CD14-positive monocyte (primary cell): Measurements from ENCODE around the gene GATAD2A. TPM values are rescaled to one million over a fixed set of nuclear protein-coding genes. Genes with fewer than 3 reads are reported as not detected.

Experiments used
- DNase-seq, 3 donors: peaks; one replicate each; pipeline ENCODE4 v3.0.0-alpha.2; 2011 to 2022
- H2AFZ ChIP-seq: 2 replicates; pipeline ENCODE4 v1.6.0; 2012; ENCODE audit warnings: mild to moderate bottlenecking, low read depth, low read length, inconsistent platforms; ENCODE audit not compliant: insufficient read depth, poor library complexity, severe bottlenecking
- H3K27ac ChIP-seq, 2 donors: 1 replicate in 1 of 2; 2 replicates in 1 of 2; pipeline ENCODE4 v1.5.1; 2012 to 2013; ENCODE audit warnings: low read length in 2 of 2, control low read depth in 1 of 2, inconsistent platforms in 1 of 2, low read depth in 1 of 2, mild to moderate bottlenecking in 1 of 2
- H3K27me3 ChIP-seq, 2 donors: one replicate each; pipeline versions ENCODE4 v1.6.0 to v1.6.1; 2011 to 2013; ENCODE audit warnings: low read length in 2 of 2; ENCODE audit not compliant: control insufficient read depth in 2 of 2, insufficient read depth in 2 of 2
- H3K36me3 ChIP-seq, 2 donors: replicated peaks in 1 of 2; 1 replicate in 1 of 2; 2 replicates in 1 of 2; pipeline versions ENCODE4 v1.5.1 to v1.6.1; 2012 to 2013; ENCODE audit warnings: low read length in 2 of 2, control low read depth in 1 of 2, inconsistent platforms in 1 of 2, mild to moderate bottlenecking in 1 of 2; ENCODE audit not compliant: insufficient read depth in 2 of 2, control insufficient read depth in 1 of 2
- H3K4me1 ChIP-seq, 2 donors: 1 replicate in 1 of 2; 2 replicates in 1 of 2; pipeline versions ENCODE4 v1.5.1 to v1.6.1; 2012 to 2013; ENCODE audit warnings: low read length in 2 of 2, control low read depth in 1 of 2, inconsistent platforms in 1 of 2, mild to moderate bottlenecking in 1 of 2, moderate library complexity in 1 of 2; ENCODE audit not compliant: insufficient read depth in 2 of 2, control insufficient read depth in 1 of 2
- H3K4me2 ChIP-seq: replicated peaks from 2 replicates; pipeline ENCODE3; 2012; ENCODE audit warnings: low read length, moderate library complexity, mild to moderate bottlenecking; ENCODE audit not compliant: poor library complexity, severe bottlenecking; ENCODE audit errors: extremely low read depth
- H3K4me3 ChIP-seq, 3 experiments: fragments of 200-600 bp in 1 of 3; sonication (generic) in 1 of 3; replicated peaks in 1 of 3; 1 replicate in 2 of 3; 2 replicates in 1 of 3; pipeline ENCODE4 v1.5.1; 2011 to 2013; ENCODE audit warnings: low read length in 3 of 3, mild to moderate bottlenecking in 3 of 3, control low read depth in 2 of 3, low read depth in 2 of 3, inconsistent platforms in 1 of 3, moderate library complexity in 1 of 3
- H3K79me2 ChIP-seq: 2 replicates; pipeline ENCODE4 v1.6.0; 2012; ENCODE audit warnings: mild to moderate bottlenecking, control low read depth, inconsistent platforms, low read length, moderate library complexity; ENCODE audit not compliant: insufficient read depth
- H3K9ac ChIP-seq: 2 replicates; pipeline ENCODE4 v1.6.0; 2017; ENCODE audit warnings: low read length, mild to moderate bottlenecking; ENCODE audit not compliant: insufficient read depth, poor library complexity, severe bottlenecking
- H3K9me3 ChIP-seq, 2 donors: replicated peaks in 1 of 2; 1 replicate in 1 of 2; 2 replicates in 1 of 2; pipeline versions ENCODE4 v1.5.1 to v1.6.1; 2012 to 2013; ENCODE audit warnings: low read length in 2 of 2, control low read depth in 1 of 2; ENCODE audit not compliant: control insufficient read depth in 1 of 2, insufficient read depth in 1 of 2
- H4K20me1 ChIP-seq: 2 replicates; pipeline ENCODE4 v1.6.0; 2012; ENCODE audit warnings: mild to moderate bottlenecking, low read length, control low read depth, moderate library complexity; ENCODE audit not compliant: insufficient read depth
- H3K27ac Mint-ChIP-seq, 7 donors: one replicate each; pipeline ENCODE4 v1.8.0; 2020; ENCODE audit warnings: mild to moderate bottlenecking in 7 of 7, mixed read lengths in 7 of 7, moderate library complexity in 6 of 7, inconsistent platforms in 2 of 7
- H3K27me3 Mint-ChIP-seq, 3 donors: one replicate each; pipeline ENCODE4 v1.8.0; 2021 to 2022; ENCODE audit warnings: low read depth in 3 of 3, mild to moderate bottlenecking in 3 of 3, mixed read lengths in 3 of 3, moderate library complexity in 3 of 3, inconsistent platforms in 1 of 3
- H3K36me3 Mint-ChIP-seq, 2 donors: one replicate each; pipeline ENCODE4 v1.8.0; 2020; ENCODE audit warnings: mixed read lengths in 2 of 2, inconsistent platforms in 1 of 2, mild to moderate bottlenecking in 1 of 2
- H3K4me1 Mint-ChIP-seq: one replicate; pipeline ENCODE4 v1.8.0; 2020; ENCODE audit warnings: mild to moderate bottlenecking, mixed read lengths
- H3K4me3 Mint-ChIP-seq, 2 donors: one replicate each; pipeline ENCODE4 v1.8.0; 2020; ENCODE audit warnings: mild to moderate bottlenecking in 2 of 2, mixed read lengths in 2 of 2, moderate library complexity in 1 of 2
- H3K9me3 Mint-ChIP-seq, 7 donors: one replicate each; pipeline ENCODE4 v1.8.0; 2020 to 2022; ENCODE audit warnings: mixed read lengths in 7 of 7, mild to moderate bottlenecking in 6 of 7, moderate library complexity in 6 of 7, inconsistent platforms in 2 of 7
- WGBS: methylation state at CpG from one replicate; pipeline ENCODE4 v1.1.5; 2013; ENCODE audit warnings: missing lambda C conversion rate; ENCODE audit not compliant: insufficient coverage; 5-methylcytosine and 5-hydroxymethylcytosine counted together
- intact Hi-C, 2 donors: fragments of 100-400 bp; cut with micrococcal nuclease; formaldehyde crosslinking; loops; one replicate each; pipeline versions ENCODE4 v1.15.0 to v1.15.1; 2023
- polyA plus RNA-seq, 3 donors: library from polyadenylated mRNA; depleted of rRNA in 1 of 3; unstranded in 2 of 3; stranded (reverse) in 1 of 3; fragments of 300-500 nt in 2 of 3; fragments of >200 nt in 1 of 3; fragmentation: Illumina TruSeq in 2 of 3; gene quantifications; 1 replicate in 2 of 3; 2 replicates in 1 of 3; pipeline ENCODE4 v1.2.3, GENCODE V29; 2012 to 2021
- TF ChIP-seq, protein P1 (sequence below): fragments of 200-600 bp; IDR thresholded peaks from one replicate; pipeline ENCODE4 v1.8.0; 2022; ENCODE audit warnings: antibody characterized with exemption, mild to moderate bottlenecking

The GATAD2A gene
- polyA plus RNA-seq, 3 donors, result 8.0 to 35.9 (median 8.7) TPM

DNA sequence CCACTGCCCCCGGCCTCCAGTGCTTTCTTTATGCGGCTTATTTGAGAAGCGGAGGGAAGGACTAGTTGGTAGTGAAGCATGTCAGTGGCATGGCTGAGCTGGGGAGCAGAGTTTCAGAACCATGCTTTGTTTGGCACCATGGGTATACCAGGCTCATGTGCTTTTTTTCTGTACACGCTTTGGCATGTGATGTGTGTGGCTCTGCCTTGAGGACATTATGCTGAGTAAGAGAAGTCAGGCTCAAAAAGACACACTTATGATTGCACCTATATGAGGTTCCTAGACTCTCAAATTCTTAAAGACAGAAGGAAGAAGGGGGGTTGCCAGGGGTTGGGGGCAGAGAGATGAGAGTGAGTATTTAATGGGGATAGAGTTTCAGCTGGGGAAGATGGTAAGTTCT, 21.3 kb downstream of the GATAD2A start:
- H3K27me3 ChIP-seq, result no peaks in the 10 kb centered on the region
- Mint-ChIP-seq H3K36me3 (peaks cover 20 to 41% of the 10 kb centered on the region in 2 donors), H3K4me3 (no peak overlapping the region), H3K4me1 (peaks cover 41% of the 10 kb centered on the region), H3K9me3 (no peaks in the 10 kb centered on the region), H3K27me3 (peaks cover 0 to 1% (median 1%) of the 10 kb centered on the region in 3 donors), H3K27ac (peak overlapping the region; percentile 34 to 91 (median 56))
- intact Hi-C loops, result no loop called here
- no peaks in the 10 kb centered on the region for H3K9me3 ChIP-seq
- TF ChIP-seq, protein P1, sequence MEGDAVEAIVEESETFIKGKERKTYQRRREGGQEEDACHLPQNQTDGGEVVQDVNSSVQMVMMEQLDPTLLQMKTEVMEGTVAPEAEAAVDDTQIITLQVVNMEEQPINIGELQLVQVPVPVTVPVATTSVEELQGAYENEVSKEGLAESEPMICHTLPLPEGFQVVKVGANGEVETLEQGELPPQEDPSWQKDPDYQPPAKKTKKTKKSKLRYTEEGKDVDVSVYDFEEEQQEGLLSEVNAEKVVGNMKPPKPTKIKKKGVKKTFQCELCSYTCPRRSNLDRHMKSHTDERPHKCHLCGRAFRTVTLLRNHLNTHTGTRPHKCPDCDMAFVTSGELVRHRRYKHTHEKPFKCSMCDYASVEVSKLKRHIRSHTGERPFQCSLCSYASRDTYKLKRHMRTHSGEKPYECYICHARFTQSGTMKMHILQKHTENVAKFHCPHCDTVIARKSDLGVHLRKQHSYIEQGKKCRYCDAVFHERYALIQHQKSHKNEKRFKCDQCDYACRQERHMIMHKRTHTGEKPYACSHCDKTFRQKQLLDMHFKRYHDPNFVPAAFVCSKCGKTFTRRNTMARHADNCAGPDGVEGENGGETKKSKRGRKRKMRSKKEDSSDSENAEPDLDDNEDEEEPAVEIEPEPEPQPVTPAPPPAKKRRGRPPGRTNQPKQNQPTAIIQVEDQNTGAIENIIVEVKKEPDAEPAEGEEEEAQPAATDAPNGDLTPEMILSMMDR, result no peak
- H3K4me2 ChIP-seq, result no peak overlapping the region
- H3K9ac ChIP-seq, result no peak overlapping the region
- no peak overlapping the region for H2AFZ ChIP-seq
- 100% methylated on average over 3 of the region's 4 CpGs for WGBS
- DNase-seq, result no peak
- H3K79me2 ChIP-seq, result peaks cover 100% of the 10 kb centered on the region
- no peak overlapping the region for H3K4me3 ChIP-seq
- peak overlapping the region in 1 of 2 donors; percentile 89 for H3K27ac ChIP-seq
- H4K20me1 ChIP-seq, result peaks cover 99% of the 10 kb centered on the region
- peaks cover 0 to 25% of the 10 kb centered on the region in 2 donors for H3K36me3 ChIP-seq
- peaks cover 24 to 25% of the 10 kb centered on the region in 2 donors for H3K4me1 ChIP-seq

DNA sequence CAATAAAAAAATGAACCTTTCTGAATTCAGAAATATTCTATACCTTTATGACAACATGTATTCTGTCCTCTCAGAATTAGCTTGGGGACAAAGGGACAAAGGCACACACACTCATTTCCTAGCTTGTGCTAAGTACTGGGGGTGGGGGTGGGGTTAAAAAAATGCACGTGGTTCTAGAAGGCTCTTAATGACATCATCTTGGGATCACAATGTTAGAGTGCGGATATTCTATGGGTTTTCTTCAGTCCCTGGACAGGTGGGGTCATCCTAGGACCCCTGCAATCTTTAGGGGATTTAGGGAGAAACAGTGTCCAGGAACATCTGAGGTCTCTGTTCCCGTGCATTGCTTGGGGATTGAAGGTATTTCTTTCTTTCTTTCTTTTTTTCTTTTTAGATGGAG, 21.8 kb downstream of the GATAD2A start:
- H4K20me1 ChIP-seq, result peaks cover 99% of the 10 kb centered on the region
- H3K27me3 Mint-ChIP-seq, result peaks cover 0 to 1% (median 1%) of the 10 kb centered on the region in 3 donors
- H3K9ac ChIP-seq, result no peak overlapping the region
- no peak overlapping the region for H3K4me2 ChIP-seq
- H3K27ac ChIP-seq, result peak overlapping the region; percentile 74 to 89
- no CpG with 5 or more reads among the region's 3 CpGs for WGBS
- peaks cover 20 to 41% of the 10 kb centered on the region in 2 donors for H3K36me3 Mint-ChIP-seq
- no peak for DNase-seq
- intact Hi-C loops, result no loop called here
- peak overlapping the region; percentile 83 to 97 (median 96) for H3K27ac Mint-ChIP-seq
- peaks cover 100% of the 10 kb centered on the region for H3K79me2 ChIP-seq
- H3K4me3 ChIP-seq, result no peak overlapping the region
- peaks cover 39% of the 10 kb centered on the region for H3K4me1 Mint-ChIP-seq
- H3K9me3 Mint-ChIP-seq, result no peaks in the 10 kb centered on the region
- H3K36me3 ChIP-seq, result peaks cover 0 to 25% of the 10 kb centered on the region in 2 donors
- H3K27me3 ChIP-seq, result no peaks in the 10 kb centered on the region
- H3K4me1 ChIP-seq, result peaks cover 24 to 25% of the 10 kb centered on the region in 2 donors
- no peak overlapping the region for H2AFZ ChIP-seq
- TF ChIP-seq, protein P1, result no peak
- no peaks in the 10 kb centered on the region for H3K9me3 ChIP-seq
- H3K4me3 Mint-ChIP-seq, result no peak overlapping the region
